ENCODE results near the gene DPEP2.
"Not testable (repeated sequence)": the region's sequence is repeated elsewhere in the genome, so short reads cannot be mapped to it uniquely, and the experiment has no call there.

The DPEP2 gene, protein sequence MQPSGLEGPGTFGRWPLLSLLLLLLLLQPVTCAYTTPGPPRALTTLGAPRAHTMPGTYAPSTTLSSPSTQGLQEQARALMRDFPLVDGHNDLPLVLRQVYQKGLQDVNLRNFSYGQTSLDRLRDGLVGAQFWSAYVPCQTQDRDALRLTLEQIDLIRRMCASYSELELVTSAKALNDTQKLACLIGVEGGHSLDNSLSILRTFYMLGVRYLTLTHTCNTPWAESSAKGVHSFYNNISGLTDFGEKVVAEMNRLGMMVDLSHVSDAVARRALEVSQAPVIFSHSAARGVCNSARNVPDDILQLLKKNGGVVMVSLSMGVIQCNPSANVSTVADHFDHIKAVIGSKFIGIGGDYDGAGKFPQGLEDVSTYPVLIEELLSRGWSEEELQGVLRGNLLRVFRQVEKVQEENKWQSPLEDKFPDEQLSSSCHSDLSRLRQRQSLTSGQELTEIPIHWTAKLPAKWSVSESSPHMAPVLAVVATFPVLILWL

GRCh38 chr16:67998779-67999688 is at the start of gene DPEP2:
Gene DPEP2, minus strand, starts transcription at chr16:67999484. Its CDS starts 6,272 bp downstream, at chr16:67993212.
- DNase-seq, result peak; percentile 62

- DNase-seq, result no peak
Observed at GRCh38 chr16:68047987-68048386, 48.7 kb upstream of the DPEP2 start.

DNA sequence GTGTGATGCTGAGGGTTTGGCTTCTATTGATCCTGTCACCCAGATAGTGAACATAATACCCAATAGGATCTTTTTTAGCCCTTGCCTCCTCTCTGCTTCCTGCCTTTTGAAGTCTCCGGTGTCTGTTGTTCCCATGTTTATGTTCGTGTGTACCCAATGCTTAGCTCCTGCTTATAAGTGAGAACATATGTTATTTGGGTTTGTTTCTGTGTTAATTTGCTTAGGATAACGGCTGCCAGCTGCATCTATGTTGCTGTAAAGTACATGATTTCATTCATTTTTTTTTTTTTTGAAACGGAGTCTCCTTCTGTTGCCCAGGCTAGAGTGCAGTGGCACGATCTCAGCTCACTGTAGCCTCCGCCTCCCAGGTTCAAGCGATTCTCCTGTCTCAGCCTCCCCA is 46.8 kb upstream of the DPEP2 start:
- DNase-seq, result no peak

DNA sequence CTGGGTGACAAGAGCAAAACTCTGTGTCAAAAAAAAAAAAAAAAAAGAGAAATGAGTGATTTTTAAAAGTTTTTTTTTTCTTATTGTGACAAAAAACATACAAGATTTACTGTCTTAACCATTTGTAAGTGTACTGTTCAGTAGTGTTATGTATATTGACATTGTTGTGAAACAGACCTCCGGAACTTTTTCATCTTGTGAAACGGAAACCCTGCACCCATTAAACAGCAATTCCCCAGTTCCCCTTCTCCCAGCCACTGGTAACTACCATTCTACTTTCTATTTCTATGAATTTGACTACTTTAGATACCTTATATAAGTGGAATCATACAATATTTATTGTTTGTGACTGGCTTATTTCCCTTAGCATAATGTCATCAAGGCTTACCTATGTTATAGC is 42.5 kb upstream of the DPEP2 start:
- DNase-seq, result no peak

- peak; percentile 93 for DNase-seq
Observed at GRCh38 chr16:68040506-68041288, 41.4 kb upstream of the DPEP2 start.

GRCh38 chr16:68037841-68038597 is 38.7 kb upstream of the DPEP2 start:
- no peak for DNase-seq

DNA sequence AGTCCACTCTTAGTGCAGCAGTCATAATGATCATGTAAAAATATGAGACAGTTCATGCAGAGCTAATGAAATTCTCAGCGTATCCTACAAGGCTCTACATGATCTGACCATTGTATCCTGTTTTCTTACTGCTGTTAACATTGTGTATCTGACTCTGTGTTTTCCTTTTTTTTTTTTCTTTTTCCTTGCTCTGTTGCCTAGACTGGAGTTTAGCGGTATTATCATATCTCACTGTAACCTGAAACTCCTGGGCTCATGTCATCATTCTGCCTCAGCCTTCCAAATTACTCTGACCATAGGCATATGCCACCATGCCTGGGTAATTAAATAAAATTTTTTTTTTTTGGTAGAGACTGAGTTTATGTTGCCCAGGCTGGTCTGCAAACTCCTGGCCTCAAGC is 35.9 kb upstream of the DPEP2 start:
- no peak for DNase-seq

DNA sequence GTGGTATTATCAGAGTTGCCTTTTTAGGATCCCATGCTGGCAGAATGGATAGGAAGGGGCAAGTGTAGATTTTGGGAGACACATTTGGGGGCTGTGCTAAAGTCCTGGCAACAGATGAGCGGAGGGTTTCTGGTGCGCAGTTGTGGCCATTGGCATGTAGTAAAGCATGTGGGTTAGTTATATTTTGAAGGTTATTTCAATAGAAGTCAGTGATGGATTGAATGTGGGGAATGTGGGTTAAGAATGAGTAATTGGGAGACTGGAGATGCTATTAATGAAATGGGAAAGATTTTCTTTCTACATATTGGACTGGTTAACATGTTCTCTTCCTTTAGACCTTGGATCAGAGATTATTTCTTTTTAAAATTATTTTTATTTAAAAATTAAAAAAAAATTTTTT is 33.8 kb upstream of the DPEP2 start:
- no peak for DNase-seq

DNA sequence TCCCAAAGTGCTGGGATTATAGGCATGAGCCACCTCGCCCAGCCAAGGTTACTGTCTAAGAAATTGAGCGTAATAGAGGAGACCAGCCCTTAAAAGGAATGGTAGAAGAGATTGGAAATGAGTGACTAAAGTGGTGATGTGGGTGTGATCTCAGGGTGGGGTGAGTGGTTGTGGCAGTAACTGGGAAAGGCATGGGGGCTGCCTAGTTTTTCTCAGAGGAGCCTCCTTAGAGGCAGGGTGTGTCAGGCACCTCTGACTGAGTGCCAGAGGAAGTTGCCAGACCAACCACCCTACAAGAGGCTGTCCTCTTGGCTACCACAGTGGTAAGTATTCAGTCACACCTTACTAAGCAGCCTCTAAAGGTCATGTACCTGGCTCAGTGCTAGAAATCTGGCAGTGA is 32.7 kb upstream of the DPEP2 start:
- DNase-seq, result peak; percentile 8

DNA sequence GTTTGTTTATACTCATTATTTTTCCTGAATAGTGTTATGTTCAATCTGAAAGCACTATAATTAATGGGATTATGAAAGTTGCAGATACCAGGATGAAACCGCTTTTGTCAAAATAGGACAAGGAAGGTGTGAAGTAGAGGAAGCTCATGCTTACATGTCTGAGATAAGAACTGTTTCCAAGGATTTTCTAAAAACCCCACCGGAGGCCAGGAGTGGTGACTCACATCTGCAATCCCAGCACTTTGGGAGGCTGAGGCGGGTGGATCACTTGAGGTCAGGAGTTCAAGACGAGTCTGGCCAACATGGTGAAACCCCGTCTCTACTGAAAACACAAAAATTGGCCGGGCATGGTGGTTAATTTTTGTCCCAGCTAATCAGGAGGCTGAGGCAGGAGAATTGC is 30.8 kb upstream of the DPEP2 start:
- not testable (repeated sequence) for DNase-seq

DNA sequence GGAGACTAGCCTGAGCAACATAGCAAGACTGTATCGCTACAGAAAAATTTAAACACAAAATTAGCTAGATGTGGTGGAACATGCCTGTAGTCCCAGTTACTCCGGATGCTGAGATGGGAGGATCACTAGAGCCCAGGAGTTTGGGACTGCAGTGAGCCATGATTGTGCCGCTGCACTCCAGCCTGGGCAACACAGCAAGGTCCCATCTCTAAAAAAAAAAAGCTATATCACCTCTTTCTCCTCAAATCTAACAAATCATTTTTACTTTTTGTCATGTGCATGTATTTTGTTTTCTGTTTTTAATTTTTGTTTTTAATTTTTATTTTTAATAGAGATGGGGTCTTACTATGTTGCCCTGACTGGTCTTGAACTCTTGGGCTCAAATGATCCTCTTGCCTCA is 29.7 kb upstream of the DPEP2 start:
- no peak for DNase-seq

GRCh38 chr16:68022728-68023537 is 23.6 kb upstream of the DPEP2 start, which contains the start of the genes DDX28 and DUS2:
Gene DDX28, minus strand, starts transcription at chr16:68023232. Its CDS starts 30 bp downstream, at chr16:68023202.
Gene DUS2, plus strand, starts transcription at chr16:68023284. Its CDS starts 14,740 bp downstream, at chr16:68038024.
- peak; percentile 96 for DNase-seq

DNA sequence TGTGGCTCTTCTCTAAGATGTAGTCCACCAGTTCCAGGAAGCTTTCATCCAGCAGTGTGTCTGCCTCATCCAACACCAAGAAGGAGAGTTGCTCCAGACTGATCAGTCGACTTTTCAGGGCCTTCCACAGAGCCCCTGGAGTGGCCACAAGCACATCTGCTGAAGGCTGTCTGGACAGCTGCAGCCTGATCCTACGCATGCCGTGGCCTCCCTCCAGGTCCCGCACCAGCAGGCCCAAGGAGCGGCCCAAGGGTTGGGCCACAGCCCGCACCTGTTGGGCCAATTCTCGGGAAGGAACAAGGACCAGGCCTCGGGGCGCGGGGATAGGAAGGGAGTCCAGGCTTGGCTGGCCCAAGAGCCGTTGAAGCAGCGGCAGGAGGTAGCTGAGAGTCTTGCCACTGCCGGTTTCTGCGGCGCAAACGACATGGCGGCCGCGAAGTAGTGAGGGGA is 23.0 kb upstream of the DPEP2 start:
- DNase-seq, result no peak

DNA sequence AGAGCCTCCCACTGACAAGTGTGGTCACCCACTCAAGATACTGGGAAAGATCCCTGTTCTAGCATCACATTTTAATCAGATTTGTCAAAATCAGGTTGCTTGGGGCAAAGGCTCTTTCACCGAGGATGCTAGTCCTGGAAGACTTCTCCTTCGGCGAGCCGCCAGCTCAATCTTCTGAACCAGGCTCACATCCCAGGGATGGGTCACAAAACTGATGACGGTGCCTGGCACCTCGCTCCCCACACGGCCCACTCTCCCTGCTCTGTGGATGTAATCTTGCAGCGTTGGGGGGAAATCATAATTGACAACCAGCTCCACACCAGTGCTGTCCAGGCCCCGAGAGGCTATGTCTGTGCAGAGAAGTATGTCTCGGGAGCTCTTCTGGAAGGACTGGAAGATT is 22.2 kb upstream of the DPEP2 start:
- no peak for DNase-seq

GRCh38 chr16:68019167-68019680 is 19.9 kb upstream of the DPEP2 start:
- DNase-seq, result no peak

GRCh38 chr16:68015681-68016080 is 16.4 kb upstream of the DPEP2 start, which contains the start of gene DPEP2NB:
Gene DPEP2NB, minus strand, starts transcription at chr16:68015911. Its CDS starts 141 bp downstream, at chr16:68015770.
- no peak for DNase-seq

GRCh38 chr16:68013440-68013839 is 14.2 kb upstream of the DPEP2 start:
- DNase-seq, result no peak

GRCh38 chr16:68009872-68010271 is 10.6 kb upstream of the DPEP2 start:
- DNase-seq, result not testable (repeated sequence)

DNA sequence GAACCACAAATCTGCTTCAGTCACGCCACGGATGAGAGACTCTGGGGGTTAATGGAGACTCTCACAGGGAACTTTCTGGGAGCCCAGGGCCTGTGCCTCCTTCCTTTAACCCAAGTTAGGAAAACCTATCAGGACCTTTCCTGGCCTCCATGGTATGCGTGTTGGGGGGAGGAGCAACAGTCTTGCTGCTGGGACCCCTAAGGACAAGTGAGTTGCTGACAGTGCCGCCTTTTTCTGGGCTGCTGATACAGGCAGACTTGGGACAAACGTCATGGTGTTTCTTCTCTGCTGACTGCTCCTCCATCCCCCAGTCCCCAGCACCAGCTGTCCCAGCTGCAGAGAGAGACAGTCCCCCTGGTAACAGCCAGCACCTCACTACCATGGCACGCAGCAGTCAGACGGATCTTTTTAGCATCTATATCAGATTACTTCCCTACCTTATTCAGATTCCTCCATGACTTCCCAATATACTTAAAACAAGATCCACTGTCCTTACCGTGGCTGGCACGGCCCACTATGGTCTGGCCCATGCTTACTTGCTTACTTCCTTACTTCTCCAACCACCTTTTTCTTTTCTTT is 10.0 kb upstream of the DPEP2 start:
- no peak for DNase-seq

DNA sequence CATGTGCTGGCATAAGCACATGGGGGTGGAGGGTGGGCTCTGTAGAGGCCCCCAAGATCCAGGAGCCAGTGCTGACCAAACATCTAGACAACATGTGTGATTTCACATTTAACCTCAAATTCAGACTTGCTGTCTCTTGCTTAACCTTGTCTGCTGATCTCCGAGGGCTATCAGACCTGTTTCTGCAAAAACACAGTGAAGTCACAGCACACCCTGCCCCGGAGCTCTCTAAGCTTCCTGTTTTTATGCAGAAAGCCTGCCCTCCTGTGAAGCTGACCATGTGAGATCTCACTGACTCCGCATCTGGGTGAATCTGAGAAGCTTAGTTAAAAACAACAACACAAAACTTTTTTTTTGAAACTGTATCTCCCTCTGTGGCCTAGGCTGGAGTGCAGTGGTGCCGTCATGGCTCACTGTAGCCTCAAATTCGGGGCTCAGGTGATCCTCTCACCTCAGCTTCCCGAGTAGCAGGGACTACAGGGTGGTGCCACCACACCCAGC is 6.6 kb upstream of the DPEP2 start:
- DNase-seq, result no peak
